H1 (cell line): ENCODE results near the gene TMEM126B. TPM values are rescaled to one million over a fixed set of nuclear protein-coding genes. Genes with fewer than 3 reads are reported as not detected.

Source experiments
- CTCF ChIA-PET: fragments of 300-600 bp; sonication (Branson Sonifier 250); formaldehyde crosslinking; loops from one replicate; lab custom pipeline; 2021; ENCODE audit not compliant: partially characterized antibody; lab: Charles Lee
- POLR2A ChIA-PET: fragments of 300-600 bp; sonication (Branson Sonifier 250); formaldehyde crosslinking; loops from one replicate; lab custom pipeline; 2021; ENCODE audit warnings: inconsistent platforms; ENCODE audit not compliant: partially characterized antibody; lab: Charles Lee
- DNase-seq, 2 experiments: peaks; one replicate each; pipeline versions ENCODE4 v3.0.0 to v3.0.0-alpha.2; 2010 to 2022; ENCODE audit warnings: low spot score in 2 of 2, low read depth in 1 of 2, mixed read lengths in 1 of 2
- FAIRE-seq: peaks from 2 replicates; lab custom pipeline; 2011; peaks lifted over from hg19 to GRCh38; lab: Jason Lieb, UNC
- H2AFZ ChIP-seq: 2 replicates; pipeline ENCODE4 v1.8.1; 2012; ENCODE audit warnings: low read length, inconsistent platforms
- H2AK5ac ChIP-seq: 2 replicates; pipeline ENCODE4 v1.6.1; 2013; ENCODE audit warnings: low read depth, low read length
- H2BK120ac ChIP-seq: replicated peaks from 2 replicates; pipeline ENCODE3; 2013; ENCODE audit warnings: low read depth, low read length, inconsistent platforms
- H2BK12ac ChIP-seq: 2 replicates; pipeline ENCODE4 v1.6.1; 2013; ENCODE audit warnings: low read depth, low read length
- H2BK15ac ChIP-seq: 2 replicates; pipeline ENCODE4 v1.6.1; 2013; ENCODE audit warnings: low read length
- H2BK20ac ChIP-seq: 2 replicates; pipeline ENCODE4 v1.6.1; 2013; ENCODE audit warnings: low read length
- H2BK5ac ChIP-seq: 2 replicates; pipeline ENCODE4 v1.6.1; 2013; ENCODE audit warnings: low read depth, low read length
- H3K14ac ChIP-seq: 2 replicates; pipeline ENCODE4 v1.6.1; 2013; ENCODE audit warnings: inconsistent platforms; ENCODE audit not compliant: insufficient read length
- H3K18ac ChIP-seq: 2 replicates; pipeline ENCODE4 v1.6.1; 2013; ENCODE audit warnings: low read length; ENCODE audit errors: extremely low read depth
- H3K23ac ChIP-seq: 2 replicates; pipeline ENCODE4 v1.6.1; 2013; ENCODE audit warnings: inconsistent platforms; ENCODE audit not compliant: insufficient read length
- H3K23me2 ChIP-seq: 2 replicates; pipeline ENCODE4 v1.6.1; 2013; ENCODE audit warnings: low read depth, low read length
- H3K27ac ChIP-seq: 2 replicates; pipeline ENCODE4 v1.6.1; 2011; ENCODE audit warnings: low read depth, low read length, inconsistent platforms
- H3K27me3 ChIP-seq, 4 experiments: replicated peaks in 1 of 4; 1 replicate in 1 of 4; 2 replicates in 3 of 4; pipeline versions ENCODE4 v1.6.1 to v1.8.1; 2011 to 2013; ENCODE audit warnings: low read length in 3 of 4, mild to moderate bottlenecking in 3 of 4, inconsistent platforms in 2 of 4, mixed read lengths in 2 of 4, moderate library complexity in 1 of 4; ENCODE audit not compliant: control insufficient read depth in 3 of 4, insufficient read depth in 3 of 4; ENCODE audit errors: extremely low read depth in 1 of 4
- H3K36me3 ChIP-seq, 4 experiments: 2 replicates each; pipeline versions ENCODE4 v1.6.1 to v1.8.1; 2011 to 2013; ENCODE audit warnings: mild to moderate bottlenecking in 4 of 4, low read length in 3 of 4, moderate library complexity in 2 of 4, control low read depth in 1 of 4, inconsistent platforms in 1 of 4; ENCODE audit not compliant: insufficient read depth in 4 of 4, control insufficient read depth in 2 of 4
- H3K4ac ChIP-seq: replicated peaks from 2 replicates; pipeline ENCODE3; 2013; ENCODE audit warnings: low read length, low read depth, mixed read lengths, inconsistent platforms; ENCODE audit not compliant: insufficient read length
- H3K4me1 ChIP-seq, 4 experiments: replicated peaks in 1 of 4; 1 replicate in 1 of 4; 2 replicates in 3 of 4; pipeline versions ENCODE4 v1.6.1 to v1.8.1; 2011 to 2013; ENCODE audit warnings: low read length in 3 of 4, inconsistent platforms in 2 of 4, mixed read lengths in 1 of 4; ENCODE audit not compliant: insufficient read depth in 4 of 4, control insufficient read depth in 3 of 4
- H3K4me2 ChIP-seq, 2 experiments: 2 replicates each; pipeline versions ENCODE4 v1.6.1 to v1.8.1; 2011 to 2013; ENCODE audit warnings: low read depth in 2 of 2, low read length in 2 of 2, control low read depth in 1 of 2, inconsistent platforms in 1 of 2, mild to moderate bottlenecking in 1 of 2; ENCODE audit not compliant: insufficient read depth in 1 of 2
- H3K4me3 ChIP-seq, 4 experiments: fragments of 200-600, 300-600 bp in 1 of 4; sonication (generic), shearing (Covaris generic), sonication (Bioruptor Twin) in 1 of 4; 2 replicates each; pipeline versions ENCODE4 v1.5.1 to v1.8.1; 2011 to 2016; ENCODE audit warnings: low read length in 4 of 4, low read depth in 3 of 4, control low read depth in 2 of 4, inconsistent platforms in 2 of 4, mild to moderate bottlenecking in 2 of 4, mixed read lengths in 1 of 4, moderate library complexity in 1 of 4; ENCODE audit not compliant: insufficient read depth in 2 of 4; ENCODE audit errors: extremely low read depth in 1 of 4
- H3K56ac ChIP-seq: replicated peaks from 2 replicates; pipeline ENCODE3; 2013; ENCODE audit warnings: low read depth, mild to moderate bottlenecking, mixed read lengths, low read length, inconsistent platforms; ENCODE audit not compliant: insufficient read length
- H3K79me1 ChIP-seq: 2 replicates; pipeline ENCODE4 v1.6.1; 2013; ENCODE audit warnings: low read depth, low read length, control low read depth
- H3K79me2 ChIP-seq, 2 experiments: 2 replicates each; pipeline versions ENCODE4 v1.6.1 to v1.8.1; 2012 to 2013; ENCODE audit warnings: low read length in 2 of 2, mild to moderate bottlenecking in 2 of 2, inconsistent platforms in 1 of 2; ENCODE audit not compliant: insufficient read depth in 2 of 2, control insufficient read depth in 1 of 2
- H3K9ac ChIP-seq, 4 experiments: replicated peaks in 1 of 4; 1 replicate in 1 of 4; 2 replicates in 3 of 4; pipeline versions ENCODE4 v1.6.1 to v1.8.1; 2011 to 2013; ENCODE audit warnings: low read depth in 3 of 4, low read length in 3 of 4, control low read depth in 2 of 4, mild to moderate bottlenecking in 2 of 4, moderate library complexity in 2 of 4, inconsistent platforms in 1 of 4; ENCODE audit errors: extremely low read depth in 1 of 4
- H3K9me3 ChIP-seq, 2 experiments: 2 replicates each; pipeline versions ENCODE4 v1.6.1 to v1.8.1; 2012 to 2013; ENCODE audit warnings: mild to moderate bottlenecking in 2 of 2, moderate library complexity in 2 of 2, control low read depth in 1 of 2, inconsistent platforms in 1 of 2, low read depth in 1 of 2, low read length in 1 of 2, mixed read lengths in 1 of 2; ENCODE audit not compliant: insufficient read depth in 2 of 2
- H4K20me1 ChIP-seq, 2 experiments: replicated peaks in 1 of 2; 2 replicates each; pipeline versions ENCODE3 to v1.8.1; 2011 to 2013; ENCODE audit warnings: inconsistent platforms in 2 of 2, low read length in 2 of 2, mild to moderate bottlenecking in 1 of 2; ENCODE audit not compliant: insufficient read depth in 2 of 2, control insufficient read depth in 1 of 2
- H4K5ac ChIP-seq: 2 replicates; pipeline ENCODE4 v1.6.1; 2013; ENCODE audit warnings: low read length, low read depth, mixed read lengths, inconsistent platforms; ENCODE audit not compliant: insufficient read length
- H4K8ac ChIP-seq: 2 replicates; pipeline ENCODE4 v1.8.0; 2013; ENCODE audit warnings: mild to moderate bottlenecking, moderate library complexity, low read length, inconsistent platforms; ENCODE audit not compliant: insufficient read depth; ENCODE audit errors: extremely low read depth
- H4K91ac ChIP-seq: replicated peaks from 2 replicates; pipeline ENCODE3; 2013; ENCODE audit warnings: low read length, mixed read lengths, inconsistent platforms; ENCODE audit not compliant: insufficient read length
- CBX5 ChIP-seq: fragments of 300-800, 300-1000 bp; sonication (generic); IDR thresholded peaks from 2 replicates; pipeline ENCODE4 v1.7.1; 2016; ENCODE audit warnings: antibody characterized with exemption, low read length, low read depth
- CTBP2 ChIP-seq: IDR thresholded peaks from 2 replicates; pipeline ENCODE4 v1.7.0; 2011; ENCODE audit warnings: borderline replicate concordance, mild to moderate bottlenecking, moderate library complexity, mixed read lengths, low read length; ENCODE audit not compliant: insufficient read depth, insufficient read length
- FOSL1 ChIP-seq: IDR thresholded peaks from 2 replicates; pipeline ENCODE4 v1.6.1; 2011; ENCODE audit warnings: mild to moderate bottlenecking, low read depth, low read length, moderate library complexity; ENCODE audit not compliant: insufficient read depth
- KDM5A ChIP-seq: fragments of 200-600 bp; IDR thresholded peaks from 2 replicates; pipeline ENCODE4 v1.7.1; 2012; ENCODE audit warnings: mild to moderate bottlenecking, low read length, inconsistent platforms, mixed read lengths
- MAFK ChIP-seq: IDR thresholded peaks from 2 replicates; pipeline ENCODE4 v1.6.1; 2012; ENCODE audit warnings: low read depth, mild to moderate bottlenecking, improper control_type of control experiment, low read length
- RAD21 ChIP-seq, 2 experiments: IDR thresholded peaks in 1 of 2; conservative IDR thresholded peaks in 1 of 2; 2 replicates each; pipeline ENCODE4 v1.6.1; 2011; ENCODE audit warnings: low read depth in 2 of 2, low read length in 2 of 2, improper control_type of control experiment in 1 of 2, inconsistent platforms in 1 of 2, mild to moderate bottlenecking in 1 of 2, moderate library complexity in 1 of 2
- TAF1 ChIP-seq: IDR thresholded peaks from 2 replicates; pipeline ENCODE4 v1.6.1; 2011; ENCODE audit warnings: mild to moderate bottlenecking, low read depth, low read length
- TAF7 ChIP-seq: optimal IDR thresholded peaks from 2 replicates; pipeline ENCODE3; 2011; ENCODE audit warnings: low read depth, mild to moderate bottlenecking, inconsistent platforms, low read length, moderate library complexity, borderline replicate concordance
- TCF12 ChIP-seq: IDR thresholded peaks from 2 replicates; pipeline ENCODE4 v1.6.1; 2011; ENCODE audit warnings: low read depth, mild to moderate bottlenecking, low read length
- YY1 ChIP-seq: IDR thresholded peaks from 2 replicates; pipeline ENCODE4 v1.6.1; 2011; ENCODE audit warnings: low read depth, mild to moderate bottlenecking, low read length
- ZNF274 ChIP-seq: IDR thresholded peaks from 2 replicates; pipeline ENCODE4 v1.7.0; 2012; ENCODE audit warnings: low read length, borderline replicate concordance; ENCODE audit errors: extremely low read depth
- WGBS, 2 experiments: shearing (Covaris generic) in 1 of 2; methylation state at CpG; one replicate each; pipeline versions ENCODE4 v1.1.6 to v1.1.7; 2013 to 2015; ENCODE audit warnings: low lambda C conversion rate in 2 of 2, mixed read lengths in 2 of 2, inconsistent platforms in 1 of 2, low coverage in 1 of 2, missing lambda C conversion rate in 1 of 2; ENCODE audit not compliant: insufficient replicate concordance in 2 of 2, insufficient coverage in 1 of 2, insufficient read length in 1 of 2; ENCODE audit errors: extremely low coverage in 1 of 2, missing lambda C conversion rate in 1 of 2; 5-methylcytosine and 5-hydroxymethylcytosine counted together
- polyA plus RNA-seq, 7 experiments: library from polyadenylated mRNA; depleted of rRNA in 3 of 7; stranded (reverse) in 5 of 7; unstranded in 2 of 7; fragments of >200 nt in 5 of 7; fragments of 200-250 nt in 2 of 7; gene quantifications; 1 replicate in 5 of 7; 2 replicates in 1 of 7; 4 replicates in 1 of 7; pipeline versions ENCODE4 v1.2.1 to v1.2.3, GENCODE V29; 2011 to 2013; ENCODE audit warnings: missing spikeins in 2 of 7, mixed read lengths in 2 of 7
- total RNA-seq: library from RNA; stranded (reverse); fragmentation: NEBNext Ultra II Directional; extraction: Animal tissue kit (Norgen Biotek cat#: 25700); gene quantifications from 2 replicates; pipeline ENCODE4 v1.2.1, GENCODE V29; 2021
- TF ChIP-seq, protein P1 (sequence below): IDR thresholded peaks from 2 replicates; pipeline ENCODE4 v1.6.1; 2011; ENCODE audit warnings: low read length, improper control_type of control experiment

The TMEM126B gene
- total and polyA plus RNA-seq, 2 of the 8 experiments (the other 6 are each of a cell fraction or from before 2014, with no cell fraction given), result 85.6 to 101 TPM

DNA sequence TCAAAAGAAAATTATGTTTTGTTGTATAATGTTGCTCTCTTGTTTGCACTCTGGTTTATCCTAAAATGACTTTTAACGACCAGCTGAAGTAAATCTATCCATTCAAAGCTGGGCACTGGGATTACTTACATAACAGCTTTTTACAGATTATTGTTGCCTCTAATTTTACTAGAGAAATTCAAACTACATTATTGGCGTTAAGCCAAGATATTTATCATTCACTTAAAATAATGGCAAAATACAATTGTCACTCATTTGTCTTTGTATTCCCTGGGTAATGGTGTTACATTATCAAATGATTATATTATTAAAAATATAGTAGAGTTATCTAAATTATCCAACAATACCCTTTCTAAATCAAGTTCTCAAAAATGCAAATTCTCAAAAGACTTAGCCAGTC, 31.5 kb upstream of the TMEM126B start:
- Histone ChIP-seq H3K18ac (no peak overlapping the region), H3K9ac (no peak overlapping the region), H2BK5ac (no peak overlapping the region), H3K4me1 (peaks cover 0 to 3% (median 0%) of the 10 kb centered on the region in 4 experiments; a peak in 2 of 7 replicates), H4K8ac (no peak overlapping the region), H3K36me3 (no peaks in the 10 kb centered on the region), H3K79me2 (no peaks in the 10 kb centered on the region), H2BK12ac (no peak overlapping the region), H2AFZ (no peak overlapping the region), H4K5ac (no peak overlapping the region), H3K23me2 (peaks cover 3% of the 10 kb centered on the region; the same call in 1 of the 2 replicates), H3K79me1 (no peaks in the 10 kb centered on the region), H3K4me2 (no peak overlapping the region), H3K4ac (no peak overlapping the region), H4K20me1 (no peaks in the 10 kb centered on the region), H2BK15ac (no peak overlapping the region), H2AK5ac (no peak overlapping the region), H3K56ac (no peak overlapping the region), H3K27ac (no peak overlapping the region), H2BK20ac (no peak overlapping the region), H4K91ac (no peak overlapping the region), H3K9me3 (no peaks in the 10 kb centered on the region), H3K23ac (no peak overlapping the region), H2BK120ac (no peak overlapping the region), H3K14ac (no peak overlapping the region), H3K27me3 (no peaks in the 10 kb centered on the region), H3K4me3 (no peak overlapping the region)
- 85% methylated on average over 2 of the region's 2 CpGs; no CpG with 5 or more reads in 1 of the 2 experiments for WGBS, 2 experiments
- POLR2A ChIA-PET, result interaction anchor here (1.3 kb wide), 1 partner anchor 12 kb away, joined by 3 read pairs; no protein-coding TSS in a partner anchor
- CTCF ChIA-PET, result interaction anchor here (0.7 to 1.5 kb wide), 3 partner anchors 12 to 597 kb away, joined by 3 to 4 read pairs (median 3); no protein-coding TSS in a partner anchor
- DNase-seq (no peak), FAIRE-seq (no peak)
- TF ChIP-seq FOSL1 (no peak), YY1 (no peak), CTBP2 (no peak), MAFK (no peak), ZNF274 (no peak), CBX5 (no peak), KDM5A (no peak), TCF12 (no peak), TAF1 (no peak), RAD21 (IDR thresholded peaks at IDR 0.05 in 1 of 2, conservative IDR thresholded peaks at IDR 0.05 in 1 of 2; ENCODE audit: low read depth in 2 of 2, low read length in 2 of 2) (no peak), TAF7 (no peak)
- TF ChIP-seq, protein P1, sequence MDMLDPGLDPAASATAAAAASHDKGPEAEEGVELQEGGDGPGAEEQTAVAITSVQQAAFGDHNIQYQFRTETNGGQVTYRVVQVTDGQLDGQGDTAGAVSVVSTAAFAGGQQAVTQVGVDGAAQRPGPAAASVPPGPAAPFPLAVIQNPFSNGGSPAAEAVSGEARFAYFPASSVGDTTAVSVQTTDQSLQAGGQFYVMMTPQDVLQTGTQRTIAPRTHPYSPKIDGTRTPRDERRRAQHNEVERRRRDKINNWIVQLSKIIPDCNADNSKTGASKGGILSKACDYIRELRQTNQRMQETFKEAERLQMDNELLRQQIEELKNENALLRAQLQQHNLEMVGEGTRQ, result no peak
